Measurements from ENCODE around the gene PYGO2. TPM values are rescaled to one million over a fixed set of nuclear protein-coding genes. Genes with fewer than 3 reads are reported as not detected.

The PYGO2 gene
- total RNA-seq, 1 donor from 2014 or later, result 16.0 TPM

GRCh38 chr1:154970631-154971340, 9.2 kb upstream of the PYGO2 start, which contains the start of gene SHC1:
TSS of gene SHC1 (minus strand) at chr1:154970747. CDS start at chr1:154970526, 221 bp downstream.
- peak; percentile 95 for DNase-seq (ENCODE audit: missing footprints)
- intact Hi-C loops (cut with DNase I), result loop anchor here (2.0 to 5.0 kb wide), 3 partner anchors 34 to 80 kb away; partner anchors contain the start of genes ADAM15 and PMVK
- peak; percentile 71 for ATAC-seq

GRCh38 chr1:154969860-154970452, 8.4 kb upstream of the PYGO2 start:
- no peak for ATAC-seq
- no peak for DNase-seq (ENCODE audit: missing footprints)
- intact Hi-C loops (cut with DNase I), result loop anchor here (2.0 to 5.0 kb wide), 3 partner anchors 33 to 81 kb away; partner anchors contain the start of genes ADAM15 and PMVK

GRCh38 chr1:154969246-154969645, 7.7 kb upstream of the PYGO2 start:
- ATAC-seq (no peak), DNase-seq (ENCODE audit: missing footprints) (no peak)
- intact Hi-C loops (cut with DNase I), result no loop called here

- ATAC-seq, result no peak
- intact Hi-C loops (cut with DNase I), result no loop called here
- DNase-seq (ENCODE audit: missing footprints), result no peak
These were observed 7.1 kb upstream of the PYGO2 start for GRCh38 chr1:154968731-154969130.

GRCh38 chr1:154967331-154967950, 5.9 kb upstream of the PYGO2 start:
- DNase-seq (ENCODE audit: missing footprints), result no peak
- intact Hi-C loops (cut with DNase I), result no loop called here
- no peak for ATAC-seq

- intact Hi-C loops (cut with DNase I), result no loop called here
- DNase-seq (ENCODE audit: missing footprints) (no peak), ATAC-seq (no peak)
These were observed 4.5 kb upstream of the PYGO2 start for GRCh38 chr1:154966111-154966510.

GRCh38 chr1:154964359-154964758, 2.8 kb upstream of the PYGO2 start:
- ATAC-seq (no peak), DNase-seq (ENCODE audit: missing footprints) (peak; percentile 6)
- intact Hi-C loops (cut with DNase I), result loop anchor here (5.0 kb wide), 2 partner anchors 38 to 98 kb away; partner anchors contain the start of genes EFNA4 and ZBTB7B

- no peak for ATAC-seq
- intact Hi-C loops (cut with DNase I), result loop anchor here (5.0 kb wide), 2 partner anchors 39 to 99 kb away; partner anchors contain the start of genes EFNA4 and ZBTB7B
- DNase-seq (ENCODE audit: missing footprints), result peak; percentile 60
These were observed 2.1 kb upstream of the PYGO2 start for GRCh38 chr1:154963643-154964042.

- intact Hi-C loops (cut with DNase I), result loop anchor here (5.0 kb wide), 2 partner anchors 39 to 99 kb away; partner anchors contain the start of genes EFNA4 and ZBTB7B
- peak; percentile 64 for DNase-seq (ENCODE audit: missing footprints)
- no peak for ATAC-seq
These were observed 1.3 kb upstream of the PYGO2 start for GRCh38 chr1:154962795-154963330.

- ATAC-seq (peak; percentile 15), DNase-seq (ENCODE audit: missing footprints) (peak; percentile 60)
- intact Hi-C loops (cut with DNase I), result loop anchor here (5.0 kb wide), 2 partner anchors 40 to 100 kb away; partner anchors contain the start of genes EFNA4 and ZBTB7B
These were observed 671 bp upstream of the PYGO2 start for GRCh38 chr1:154962156-154962749.

- DNase-seq (ENCODE audit: missing footprints) (peak; percentile 2), ATAC-seq (no peak)
- intact Hi-C loops (cut with DNase I), result loop anchor here (5.0 kb wide), 2 partner anchors 42 to 102 kb away; partner anchors contain the start of genes EFNA4 and ZBTB7B
These were observed 991 bp downstream of the PYGO2 start for GRCh38 chr1:154960446-154961136.

- DNase-seq (ENCODE audit: missing footprints) (peak; percentile 4), ATAC-seq (no peak)
- intact Hi-C loops (cut with DNase I), result no loop called here
These were observed 2.2 kb downstream of the PYGO2 start for GRCh38 chr1:154959426-154959780.

- DNase-seq (ENCODE audit: missing footprints) (peak; percentile 42), ATAC-seq (no peak)
- intact Hi-C loops (cut with DNase I), result no loop called here
These were observed 2.7 kb downstream of the PYGO2 start for GRCh38 chr1:154958681-154959425.

GRCh38 chr1:154958036-154958435, 3.5 kb downstream of the PYGO2 start:
- intact Hi-C loops (cut with DNase I), result no loop called here
- no peak for DNase-seq (ENCODE audit: missing footprints)
- no peak for ATAC-seq

- intact Hi-C loops (cut with DNase I), result no loop called here
- ATAC-seq, result no peak
- peak; percentile 23 for DNase-seq (ENCODE audit: missing footprints)
These were observed 4.4 kb downstream of the PYGO2 start for GRCh38 chr1:154957091-154957657.

- peak; percentile 69 for DNase-seq (ENCODE audit: missing footprints)
- no peak for ATAC-seq
- intact Hi-C loops (cut with DNase I), result no loop called here
These were observed 5.0 kb downstream of the PYGO2 start for GRCh38 chr1:154956544-154956941.

All from Right ventricle myocardium inferior (tissue), 1 donor.